Suprapubic skin (tissue), 4 donors: ENCODE measurements around the gene EMID1.

Experiments
- EP300 ChIP-seq: sonication (generic); formaldehyde crosslinking; IDR thresholded peaks from one replicate; pipeline ENCODE4 v1.6.1; 2017; ENCODE audit warnings: antibody characterized with exemption
- POLR2AphosphoS5 ChIP-seq, 3 donors: sonication (generic); formaldehyde crosslinking; IDR thresholded peaks; one replicate each; pipeline ENCODE4 v1.6.1; 2017; ENCODE audit warnings: antibody characterized with exemption in 3 of 3
- TF ChIP-seq, protein P1 (sequence below), 2 donors: fragments of 200-600 bp in 1 of 2; fragments of 450-650 bp in 1 of 2; sonication (generic) in 1 of 2; IDR thresholded peaks; one replicate each; pipeline ENCODE4 v1.5.1; 2016 to 2019; ENCODE audit warnings: antibody characterized with exemption in 2 of 2, mild to moderate bottlenecking in 1 of 2, moderate library complexity in 1 of 2

DNA sequence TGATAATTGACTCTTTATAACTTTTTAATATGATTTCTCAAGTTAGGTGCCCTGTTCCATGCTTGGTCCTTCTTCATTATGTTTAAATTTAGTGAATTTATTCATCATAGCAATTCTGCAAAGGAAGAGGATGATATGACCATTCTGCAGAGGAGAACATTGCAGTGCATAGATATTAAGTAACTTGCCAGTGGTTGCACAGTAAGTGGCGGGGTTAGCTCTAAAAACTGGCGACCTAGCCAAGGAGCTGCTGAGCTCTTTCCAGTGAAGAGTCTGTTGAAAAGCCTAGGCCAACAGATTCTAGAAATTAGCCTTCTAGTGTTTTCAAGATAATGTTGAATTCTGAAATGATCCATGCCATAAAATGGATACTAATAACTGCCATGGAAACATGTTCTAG is 66.9 kb downstream of the EMID1 start:
- TF ChIP-seq EP300 (no peak), POLR2AphosphoS5 (IDR thresholded peaks at IDR 0.05) (no peak)
- TF ChIP-seq, protein P1, sequence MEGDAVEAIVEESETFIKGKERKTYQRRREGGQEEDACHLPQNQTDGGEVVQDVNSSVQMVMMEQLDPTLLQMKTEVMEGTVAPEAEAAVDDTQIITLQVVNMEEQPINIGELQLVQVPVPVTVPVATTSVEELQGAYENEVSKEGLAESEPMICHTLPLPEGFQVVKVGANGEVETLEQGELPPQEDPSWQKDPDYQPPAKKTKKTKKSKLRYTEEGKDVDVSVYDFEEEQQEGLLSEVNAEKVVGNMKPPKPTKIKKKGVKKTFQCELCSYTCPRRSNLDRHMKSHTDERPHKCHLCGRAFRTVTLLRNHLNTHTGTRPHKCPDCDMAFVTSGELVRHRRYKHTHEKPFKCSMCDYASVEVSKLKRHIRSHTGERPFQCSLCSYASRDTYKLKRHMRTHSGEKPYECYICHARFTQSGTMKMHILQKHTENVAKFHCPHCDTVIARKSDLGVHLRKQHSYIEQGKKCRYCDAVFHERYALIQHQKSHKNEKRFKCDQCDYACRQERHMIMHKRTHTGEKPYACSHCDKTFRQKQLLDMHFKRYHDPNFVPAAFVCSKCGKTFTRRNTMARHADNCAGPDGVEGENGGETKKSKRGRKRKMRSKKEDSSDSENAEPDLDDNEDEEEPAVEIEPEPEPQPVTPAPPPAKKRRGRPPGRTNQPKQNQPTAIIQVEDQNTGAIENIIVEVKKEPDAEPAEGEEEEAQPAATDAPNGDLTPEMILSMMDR (IDR thresholded peaks at IDR 0.05): no peak
